Measurements from ENCODE around the gene DLX4. TPM values are rescaled to one million over a fixed set of nuclear protein-coding genes. Genes with fewer than 3 reads are reported as not detected.

DLX4 gene
- total RNA-seq, 1 experiment from 2014 or later, result 11.2 TPM

GRCh38 chr17:49964303-49964768 is 4.7 kb upstream of the DLX4 start:
- no peak for TF ChIP-seq POLR2AphosphoS5 (IDR thresholded peaks at IDR 0.05; ENCODE audit: low read depth, low read length)
- TF ChIP-seq SIN3A (IDR thresholded peaks at IDR 0.05; ENCODE audit: borderline replicate concordance, insufficient read depth, low read depth, low read length), result no peak
- TF ChIP-seq CTCF (IDR thresholded peaks at IDR 0.05), result no peak
- TF ChIP-seq TCF7L2 (IDR thresholded peaks at IDR 0.05; ENCODE audit: low read depth, low read length), result no peak
- no peak for TF ChIP-seq REST (IDR thresholded peaks at IDR 0.05; ENCODE audit: insufficient read depth in 1 of 2, low read depth in 2 of 2, low read length in 1 of 2)
- intact Hi-C loops (cut with micrococcal nuclease; ENCODE audit: unreplicated experiment), result no loop called here
- no peaks in the 10 kb centered on the region for H3K9me3 ChIP-seq (ENCODE audit: control insufficient read depth, insufficient read depth, low read depth, low read length)
- no peak overlapping the region for H3K4me3 ChIP-seq (ENCODE audit: low read depth in 2 of 2, low read length in 2 of 2)
- peaks cover 15% of the 10 kb centered on the region for H3K27me3 ChIP-seq (ENCODE audit: control insufficient read depth, insufficient read depth, low read length)
- no peak overlapping the region for H3K27ac ChIP-seq (ENCODE audit: low read length)
- in situ Hi-C loops (cut with HindIII; ENCODE audit: low pct_unique_long_range_greater_than_20kb, low sequenced_read_pairs), result no loop called here
- ChIA-PET CTCF (interaction anchor here (1.4 kb wide), 1 partner anchor 12 kb away, joined by 3 read pairs; no protein-coding TSS in a partner anchor), POLR2A (no interaction called here)
- no peaks in the 10 kb centered on the region for H3K36me3 ChIP-seq (ENCODE audit: control insufficient read depth, insufficient read depth, low read length)
- no TSS peak for BruUV-seq (replicated peaks)
- no peak for DNase-seq (ENCODE audit: low read depth, low spot score)
- peaks cover 4% of the 10 kb centered on the region for H3K4me1 ChIP-seq (ENCODE audit: control insufficient read depth, insufficient read depth, low read length)
- ATAC-seq, result no peak

GRCh38 chr17:49964769-49965523 is 4.0 kb upstream of the DLX4 start:
- ATAC-seq, result no peak
- peaks cover 6% of the 10 kb centered on the region for H3K4me1 ChIP-seq (ENCODE audit: control insufficient read depth, insufficient read depth, low read length)
- BruUV-seq (replicated peaks), result no TSS peak
- TF ChIP-seq SIN3A (IDR thresholded peaks at IDR 0.05; ENCODE audit: borderline replicate concordance, insufficient read depth, low read depth, low read length) (no peak), POLR2AphosphoS5 (IDR thresholded peaks at IDR 0.05; ENCODE audit: low read depth, low read length) (no peak), CTCF (IDR thresholded peaks at IDR 0.05) (no peak), REST (IDR thresholded peaks at IDR 0.05; ENCODE audit: insufficient read depth in 1 of 2, low read depth in 2 of 2, low read length in 1 of 2) (no peak), TCF7L2 (IDR thresholded peaks at IDR 0.05; ENCODE audit: low read depth, low read length) (no peak)
- H3K27me3 ChIP-seq (ENCODE audit: control insufficient read depth, insufficient read depth, low read length), result peaks cover 15% of the 10 kb centered on the region
- no peak overlapping the region for H3K4me3 ChIP-seq (ENCODE audit: low read depth in 2 of 2, low read length in 2 of 2)
- ChIA-PET CTCF (interaction anchor here (1.4 kb wide), 1 partner anchor 12 kb away, joined by 3 read pairs; no protein-coding TSS in a partner anchor), POLR2A (no interaction called here)
- in situ Hi-C loops (cut with HindIII; ENCODE audit: low pct_unique_long_range_greater_than_20kb, low sequenced_read_pairs), result no loop called here
- H3K27ac ChIP-seq (ENCODE audit: low read length), result no peak overlapping the region
- intact Hi-C loops (cut with micrococcal nuclease; ENCODE audit: unreplicated experiment), result no loop called here
- DNase-seq (ENCODE audit: low read depth, low spot score), result no peak
- no peaks in the 10 kb centered on the region for H3K9me3 ChIP-seq (ENCODE audit: control insufficient read depth, insufficient read depth, low read depth, low read length)
- H3K36me3 ChIP-seq (ENCODE audit: control insufficient read depth, insufficient read depth, low read length), result no peaks in the 10 kb centered on the region

Data from Panc1 (cell line).